ENCODE data around the gene THSD7B.

DNA sequence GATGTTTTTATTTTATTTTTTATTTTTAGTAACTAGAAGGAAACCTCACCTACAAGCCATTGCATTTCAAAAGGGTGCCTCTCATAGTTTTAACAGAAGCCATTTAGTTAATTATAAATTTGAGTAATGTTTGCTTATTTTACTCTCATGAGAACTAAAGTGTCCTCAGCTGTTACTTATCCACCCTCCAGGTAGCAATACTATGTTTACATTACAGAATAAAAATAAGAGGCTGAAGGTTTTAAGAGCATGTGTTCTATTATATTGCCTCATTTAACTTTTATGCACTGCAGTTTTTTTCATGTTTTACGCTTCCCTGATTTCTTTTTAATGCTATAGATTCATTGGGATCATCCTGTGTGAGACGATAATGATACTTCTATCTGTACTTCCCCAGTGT lies 235.5 kb downstream of the THSD7B start:
- TF ChIP-seq, protein P1, sequence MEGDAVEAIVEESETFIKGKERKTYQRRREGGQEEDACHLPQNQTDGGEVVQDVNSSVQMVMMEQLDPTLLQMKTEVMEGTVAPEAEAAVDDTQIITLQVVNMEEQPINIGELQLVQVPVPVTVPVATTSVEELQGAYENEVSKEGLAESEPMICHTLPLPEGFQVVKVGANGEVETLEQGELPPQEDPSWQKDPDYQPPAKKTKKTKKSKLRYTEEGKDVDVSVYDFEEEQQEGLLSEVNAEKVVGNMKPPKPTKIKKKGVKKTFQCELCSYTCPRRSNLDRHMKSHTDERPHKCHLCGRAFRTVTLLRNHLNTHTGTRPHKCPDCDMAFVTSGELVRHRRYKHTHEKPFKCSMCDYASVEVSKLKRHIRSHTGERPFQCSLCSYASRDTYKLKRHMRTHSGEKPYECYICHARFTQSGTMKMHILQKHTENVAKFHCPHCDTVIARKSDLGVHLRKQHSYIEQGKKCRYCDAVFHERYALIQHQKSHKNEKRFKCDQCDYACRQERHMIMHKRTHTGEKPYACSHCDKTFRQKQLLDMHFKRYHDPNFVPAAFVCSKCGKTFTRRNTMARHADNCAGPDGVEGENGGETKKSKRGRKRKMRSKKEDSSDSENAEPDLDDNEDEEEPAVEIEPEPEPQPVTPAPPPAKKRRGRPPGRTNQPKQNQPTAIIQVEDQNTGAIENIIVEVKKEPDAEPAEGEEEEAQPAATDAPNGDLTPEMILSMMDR (IDR thresholded peaks at IDR 0.05): no peak
- TF ChIP-seq POLR2A (IDR thresholded peaks at IDR 0.05): no peak
